GM12878 (cell line): ENCODE data around the gene PADI1. TPM values are rescaled to one million over a fixed set of nuclear protein-coding genes. Genes with fewer than 3 reads are reported as not detected.

Experiments used
- BHLHE40 ChIP-seq, 2 experiments: fragments of 450-650 bp in 1 of 2; IDR thresholded peaks; 2 replicates each; pipeline ENCODE4 v1.6.1; 2011 to 2017; ENCODE audit warnings: low read depth in 2 of 2, borderline replicate concordance in 1 of 2, improper control_type of control experiment in 1 of 2, low read length in 1 of 2, mild to moderate bottlenecking in 1 of 2
- FOXK2 ChIP-seq: fragments of 450-650 bp; IDR thresholded peaks from 2 replicates; pipeline ENCODE4 v1.6.1; 2017; ENCODE audit warnings: mild to moderate bottlenecking, moderate library complexity
- IKZF1 ChIP-seq: fragments of 450-650 bp; conservative IDR thresholded peaks from 2 replicates; pipeline ENCODE4 v1.6.1; 2017; ENCODE audit warnings: antibody characterized with exemption, mild to moderate bottlenecking
- PAX8 ChIP-seq: fragments of 450-650 bp; IDR thresholded peaks from 2 replicates; pipeline ENCODE4 v1.6.1; 2017; ENCODE audit warnings: mild to moderate bottlenecking, moderate library complexity
- SPI1 ChIP-seq: IDR thresholded peaks from 2 replicates; pipeline ENCODE4 v1.6.1; 2011; ENCODE audit warnings: low read depth, mild to moderate bottlenecking, low read length, moderate library complexity, borderline replicate concordance; ENCODE audit not compliant: insufficient read depth
- TCF3 ChIP-seq: IDR thresholded peaks from 2 replicates; pipeline ENCODE4 v1.6.1; 2012; ENCODE audit warnings: low read depth, mild to moderate bottlenecking, low read length, borderline replicate concordance; ENCODE audit not compliant: insufficient read depth
- ZNF207 ChIP-seq: fragments of 450-650 bp; IDR thresholded peaks from 2 replicates; pipeline ENCODE4 v1.6.1; 2014; ENCODE audit warnings: antibody characterized with exemption, mild to moderate bottlenecking, borderline replicate concordance
- ZNF217 ChIP-seq: fragments of 450-650 bp; IDR thresholded peaks from 2 replicates; pipeline ENCODE4 v1.6.1; 2017; ENCODE audit warnings: antibody characterized with exemption, mild to moderate bottlenecking
- polyA plus RNA-seq, 11 experiments: library from polyadenylated mRNA; depleted of rRNA in 4 of 11; unstranded in 6 of 11; stranded (reverse) in 5 of 11; fragments of >200 nt; fragmentation: Nextera tagmentation in 4 of 11; fragmentation: Illumina TruSeq in 1 of 11; extraction: Ambion mirVana in 4 of 11; extraction: Trizol in 1 of 11; gene quantifications; 1 replicate in 1 of 11; 2 replicates in 10 of 11; pipeline versions ENCODE4 v1.2.1 to v1.2.3, GENCODE V29; 2011 to 2016; ENCODE audit warnings: inconsistent platforms in 2 of 11, missing spikeins in 2 of 11, low read depth in 1 of 11
- total RNA-seq, 4 experiments: library from RNA; depleted of rRNA in 3 of 4; stranded (reverse); fragments of >200 nt in 3 of 4; fragmentation: Illumina TruSeq in 1 of 4; extraction: Trizol in 1 of 4; gene quantifications; 2 replicates each; pipeline versions ENCODE4 v1.2.1 to v1.2.3, GENCODE V29; 2013 to 2021
- TF ChIP-seq, protein P1 (sequence below): IDR thresholded peaks from 2 replicates; pipeline ENCODE4 v1.6.1; 2011; ENCODE audit warnings: borderline replicate concordance, low read depth, mild to moderate bottlenecking, moderate library complexity, mixed read lengths, low read length; ENCODE audit not compliant: insufficient read depth; ENCODE audit errors: extremely low read length
- TF ChIP-seq, protein P2 (sequence below): fragments of 450-650 bp; IDR thresholded peaks from 2 replicates; pipeline ENCODE4 v1.6.1; 2018; ENCODE audit warnings: borderline replicate concordance, mild to moderate bottlenecking; ENCODE audit not compliant: partially characterized antibody

PADI1 gene
- total and polyA plus RNA-seq, 10 of the 15 experiments (the other 5 are each of a cell fraction or from before 2014, with no cell fraction given), result 0.05 TPM; not detected in 9

DNA sequence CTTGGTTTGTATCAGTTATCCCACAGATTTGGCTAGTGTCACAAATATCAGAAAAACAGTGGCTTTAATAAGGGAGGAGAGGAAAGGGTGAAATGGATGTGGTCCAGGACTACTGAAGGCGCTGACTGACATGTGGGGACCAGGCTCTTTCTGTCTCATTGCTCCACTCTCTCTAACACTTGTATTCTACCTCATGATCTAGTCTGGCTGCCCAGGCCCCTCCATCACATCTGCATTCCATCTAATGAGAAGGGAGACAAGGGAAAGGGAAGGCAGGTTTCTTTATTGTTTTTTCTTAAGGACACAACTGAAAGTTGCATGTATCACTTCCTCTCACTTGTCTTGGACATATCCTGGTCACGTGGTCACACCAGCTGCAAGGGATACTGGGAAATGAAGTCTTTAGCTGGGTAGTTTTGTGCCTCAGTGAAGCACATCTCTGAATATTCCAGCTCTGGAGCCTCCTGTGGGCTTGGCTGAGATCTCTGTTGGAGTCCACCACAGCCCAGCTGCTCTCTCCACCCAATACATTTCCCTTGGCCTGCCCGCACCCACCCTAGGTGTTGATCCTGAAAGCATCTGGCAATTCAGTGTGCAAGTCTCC lies 43.7 kb upstream of the PADI1 start (continued):
- TF ChIP-seq SPI1 (peak; percentile 66; the same call in 1 of the 2 replicates), PAX8 (no peak), ZNF217 (no peak), IKZF1 (no peak), FOXK2 (no peak), TCF3 (no peak), BHLHE40 (IDR thresholded peaks at IDR 0.05; ENCODE audit: borderline replicate concordance in 1 of 2, low read depth in 2 of 2, low read length in 1 of 2) (0 out of 4 replicates have a peak, but pooled peaks of 1 of the 2 experiments have one; percentile 9), ZNF207 (no peak)
- TF ChIP-seq, protein P1, sequence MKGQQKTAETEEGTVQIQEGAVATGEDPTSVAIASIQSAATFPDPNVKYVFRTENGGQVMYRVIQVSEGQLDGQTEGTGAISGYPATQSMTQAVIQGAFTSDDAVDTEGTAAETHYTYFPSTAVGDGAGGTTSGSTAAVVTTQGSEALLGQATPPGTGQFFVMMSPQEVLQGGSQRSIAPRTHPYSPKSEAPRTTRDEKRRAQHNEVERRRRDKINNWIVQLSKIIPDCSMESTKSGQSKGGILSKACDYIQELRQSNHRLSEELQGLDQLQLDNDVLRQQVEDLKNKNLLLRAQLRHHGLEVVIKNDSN, result peak; percentile 56
- TF ChIP-seq, protein P2, sequence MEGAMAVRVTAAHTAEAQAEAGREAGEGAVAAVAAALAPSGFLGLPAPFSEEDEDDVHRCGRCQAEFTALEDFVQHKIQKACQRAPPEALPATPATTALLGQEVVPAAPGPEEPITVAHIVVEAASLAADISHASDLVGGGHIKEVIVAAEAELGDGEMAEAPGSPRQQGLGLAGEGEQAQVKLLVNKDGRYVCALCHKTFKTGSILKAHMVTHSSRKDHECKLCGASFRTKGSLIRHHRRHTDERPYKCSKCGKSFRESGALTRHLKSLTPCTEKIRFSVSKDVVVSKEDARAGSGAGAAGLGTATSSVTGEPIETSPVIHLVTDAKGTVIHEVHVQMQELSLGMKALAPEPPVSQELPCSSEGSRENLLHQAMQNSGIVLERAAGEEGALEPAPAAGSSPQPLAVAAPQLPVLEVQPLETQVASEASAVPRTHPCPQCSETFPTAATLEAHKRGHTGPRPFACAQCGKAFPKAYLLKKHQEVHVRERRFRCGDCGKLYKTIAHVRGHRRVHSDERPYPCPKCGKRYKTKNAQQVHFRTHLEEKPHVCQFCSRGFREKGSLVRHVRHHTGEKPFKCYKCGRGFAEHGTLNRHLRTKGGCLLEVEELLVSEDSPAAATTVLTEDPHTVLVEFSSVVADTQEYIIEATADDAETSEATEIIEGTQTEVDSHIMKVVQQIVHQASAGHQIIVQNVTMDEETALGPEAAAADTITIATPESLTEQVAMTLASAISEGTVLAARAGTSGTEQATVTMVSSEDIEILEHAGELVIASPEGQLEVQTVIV, result no peak
